COLO668 (cell line): Measurements from ENCODE around the gene ZNF205.
"Not testable (repeated sequence)": the region's sequence is repeated elsewhere in the genome, so short reads cannot be mapped to it uniquely, and the experiment has no call there.

Source experiments
- DNase-seq: peaks from one replicate; lab custom pipeline; 2025; ENCODE audit not compliant: unreplicated experiment; lab: John Stamatoyannopoulos, UW

Gene ZNF205

DNA sequence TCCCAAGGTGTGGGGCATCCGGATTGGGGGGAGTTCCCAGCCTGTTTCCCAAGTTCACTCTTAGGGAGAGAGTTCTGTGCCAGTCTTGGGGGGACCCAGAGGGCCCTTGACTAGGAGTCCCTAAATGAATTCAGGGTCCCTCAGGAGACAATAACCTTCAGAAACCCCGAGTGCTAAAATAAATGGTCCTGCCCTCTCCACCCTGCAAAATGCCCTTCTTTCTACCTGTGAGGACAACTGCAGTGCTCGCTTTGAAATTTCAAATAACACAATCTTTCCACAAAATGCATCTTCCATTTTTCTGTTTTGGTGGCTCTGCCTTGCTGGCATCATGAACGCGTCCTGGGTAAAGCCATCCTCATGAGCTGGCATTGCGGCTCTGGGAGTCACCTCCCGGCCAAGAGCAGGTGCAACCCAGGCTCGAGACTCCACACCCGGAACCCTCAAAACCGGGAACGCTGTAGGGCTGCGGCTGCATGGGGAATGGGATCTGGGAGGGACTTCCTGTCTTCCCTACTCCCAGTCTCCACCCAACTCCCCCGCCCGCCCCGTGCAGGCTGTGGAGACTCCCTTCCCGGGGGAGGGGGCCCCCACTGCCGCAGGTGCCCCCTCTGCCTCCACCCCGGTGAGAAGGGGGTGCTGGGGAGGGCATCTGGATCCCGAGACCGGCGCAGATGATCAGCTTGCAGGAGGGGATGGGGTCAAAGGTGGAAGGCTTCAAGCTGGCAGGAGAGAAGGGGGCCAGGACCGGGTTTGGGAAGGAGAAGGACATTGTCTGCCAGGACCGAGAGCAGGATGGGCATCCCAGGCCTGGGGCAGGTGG is at the start of gene ZNF205:
Gene ZNF205, plus strand, starts transcription at position 529 of the 823 bp plus-strand sequence. CDS start 845 bp downstream, outside the sequence.
- DNase-seq, result peak; percentile 89

GRCh38 chr16:3063625-3064386 is 48.6 kb upstream of the ZNF205 start:
- DNase-seq, result no peak

GRCh38 chr16:3065069-3065741 is 47.2 kb upstream of the ZNF205 start, which contains the start of gene IL32:
Gene IL32 (plus strand): TSS chr16:3065640. CDS start chr16:3065812, 172 bp downstream.
- DNase-seq, result peak; percentile 61

- peak; percentile 13 for DNase-seq
These were observed 46.5 kb upstream of the ZNF205 start for GRCh38 chr16:3065742-3066439.

GRCh38 chr16:3066440-3066748 is 46.0 kb upstream of the ZNF205 start:
- no peak for DNase-seq

GRCh38 chr16:3068487-3068886 is 43.9 kb upstream of the ZNF205 start:
- DNase-seq, result no peak

DNA sequence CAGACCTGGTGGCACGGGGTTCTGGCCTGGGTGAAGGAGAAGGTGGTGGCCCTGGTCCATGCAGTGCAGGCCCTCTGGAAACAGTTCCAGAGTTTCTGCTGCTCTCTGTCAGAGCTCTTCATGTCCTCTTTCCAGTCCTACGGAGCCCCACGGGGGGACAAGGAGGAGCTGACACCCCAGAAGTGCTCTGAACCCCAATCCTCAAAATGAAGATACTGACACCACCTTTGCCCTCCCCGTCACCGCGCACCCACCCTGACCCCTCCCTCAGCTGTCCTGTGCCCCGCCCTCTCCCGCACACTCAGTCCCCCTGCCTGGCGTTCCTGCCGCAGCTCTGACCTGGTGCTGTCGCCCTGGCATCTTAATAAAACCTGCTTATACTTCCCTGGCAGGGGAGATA is 43.2 kb upstream of the ZNF205 start:
- DNase-seq, result not testable (repeated sequence)

- no peak for DNase-seq
These were observed 41.7 kb upstream of the ZNF205 start for GRCh38 chr16:3070608-3071111.

GRCh38 chr16:3071655-3072054 is 40.7 kb upstream of the ZNF205 start:
- no peak for DNase-seq

- DNase-seq, result not testable (repeated sequence)
These were observed 40.2 kb upstream of the ZNF205 start for GRCh38 chr16:3072148-3072547.

GRCh38 chr16:3072576-3073263 is 39.7 kb upstream of the ZNF205 start:
- not testable (repeated sequence) for DNase-seq

DNA sequence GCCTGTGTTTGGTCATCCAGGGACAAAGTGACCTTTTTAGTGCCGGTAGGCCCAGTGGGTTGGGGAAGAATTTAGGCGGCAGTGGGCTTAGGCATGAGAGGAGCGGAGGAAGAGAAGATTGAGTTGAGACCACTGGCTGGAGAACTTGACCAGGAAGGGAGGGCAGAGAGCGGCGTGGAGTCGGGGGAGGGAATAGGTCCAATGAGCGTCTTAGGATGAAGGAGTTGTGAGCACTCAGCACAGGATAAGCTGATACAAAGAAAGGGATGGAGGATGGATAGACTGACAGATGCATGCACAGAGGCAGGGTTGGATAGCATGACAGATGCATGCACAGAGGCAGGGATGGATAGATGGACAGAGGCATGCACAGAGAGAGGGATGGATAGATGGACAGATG is 38.9 kb upstream of the ZNF205 start:
- no peak for DNase-seq

DNA sequence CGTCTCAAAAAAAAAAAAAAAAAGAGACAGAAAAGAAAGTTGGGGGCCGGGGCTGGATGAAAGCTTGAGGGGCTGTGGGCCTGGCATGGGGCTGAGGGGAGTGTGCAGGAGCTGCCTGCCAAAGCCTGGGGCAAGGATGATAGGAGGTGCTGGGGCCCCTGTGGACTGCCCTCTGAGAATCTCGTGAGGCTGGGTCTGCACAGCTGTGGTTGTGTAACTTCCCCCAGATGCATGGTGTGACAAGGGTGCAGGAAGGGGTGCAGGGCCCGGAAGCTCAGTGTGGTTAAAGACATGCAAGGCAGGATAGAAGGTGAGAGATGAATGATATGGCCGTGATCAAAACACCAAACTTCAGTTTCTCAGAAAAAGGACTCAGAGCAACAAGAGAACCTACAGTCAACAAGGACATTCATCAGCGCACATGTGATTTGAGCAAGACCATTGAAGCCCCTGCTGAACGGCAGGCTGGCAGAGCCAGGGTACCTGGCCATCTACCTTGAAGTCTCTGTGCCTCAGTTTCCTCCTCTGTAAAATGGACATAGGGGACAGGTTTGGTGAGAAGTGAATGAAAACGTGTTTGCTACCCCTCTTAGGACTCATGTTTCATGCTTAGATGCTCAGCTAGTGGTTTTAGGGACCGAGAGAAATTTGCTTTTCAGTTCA is 37.4 kb upstream of the ZNF205 start:
- no peak for DNase-seq

DNA sequence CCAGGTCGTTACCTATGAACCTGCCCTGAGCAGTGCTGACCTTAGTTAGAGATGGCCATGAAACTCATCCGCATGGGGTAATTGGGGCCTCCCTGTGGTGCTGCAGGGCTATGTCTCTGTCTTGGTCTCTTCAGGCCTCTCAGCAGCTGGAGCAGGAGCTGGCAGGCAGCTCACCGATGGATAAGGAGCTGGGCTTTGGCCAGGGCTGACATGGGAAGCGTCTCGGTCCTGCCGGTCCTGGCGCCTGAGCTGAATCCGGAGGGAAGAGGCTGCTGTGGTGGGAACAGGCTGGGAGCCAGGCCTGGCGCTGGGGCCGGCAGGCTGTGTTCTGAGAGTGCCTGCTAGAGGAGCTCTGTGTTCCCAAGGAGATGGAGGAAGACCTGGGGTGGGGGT is 36.9 kb upstream of the ZNF205 start:
- no peak for DNase-seq

- DNase-seq, result not testable (repeated sequence)
These were observed 36.4 kb upstream of the ZNF205 start for GRCh38 chr16:3075946-3076345.

DNA sequence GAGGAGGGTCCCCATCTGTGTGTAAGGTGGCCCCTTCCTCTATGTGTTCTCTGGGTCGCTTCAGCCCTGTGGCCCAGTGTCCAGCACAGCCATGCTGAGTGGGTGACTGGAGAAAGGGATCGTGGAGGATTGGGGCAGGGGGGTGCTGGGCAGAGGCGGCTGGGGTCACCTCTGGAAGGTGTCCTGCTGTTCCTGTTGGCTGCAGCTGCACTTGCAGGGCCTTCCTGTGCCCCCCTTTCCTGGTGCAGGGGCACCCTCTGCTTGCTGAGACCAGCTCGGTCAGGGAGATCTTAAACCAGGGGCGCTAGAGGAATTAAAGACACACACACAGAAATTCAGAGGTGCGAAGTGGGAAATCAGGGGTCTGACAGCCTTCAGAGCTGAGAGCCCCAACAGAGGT is 35.8 kb upstream of the ZNF205 start:
- DNase-seq, result no peak

DNA sequence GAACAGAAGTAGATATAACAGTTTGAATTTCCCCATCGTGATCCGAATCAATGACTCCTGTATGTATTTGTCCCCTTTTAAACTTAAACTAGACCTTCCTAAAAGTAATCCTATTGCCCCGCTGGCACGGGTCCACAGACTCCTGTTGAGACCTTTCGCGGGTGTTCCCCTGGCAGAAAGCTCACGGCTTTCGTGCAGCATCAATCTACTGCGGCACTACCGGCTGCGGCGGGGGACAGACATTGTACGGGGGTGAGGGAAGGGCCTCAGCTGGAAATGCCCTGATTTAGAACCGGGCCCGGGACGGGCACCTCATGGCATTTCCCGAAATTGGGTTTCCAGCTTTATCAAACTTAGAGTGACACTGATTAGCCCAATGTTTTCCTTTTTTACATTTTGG is 32.4 kb upstream of the ZNF205 start:
- DNase-seq, result no peak

GRCh38 chr16:3081957-3082356 is 30.4 kb upstream of the ZNF205 start:
- DNase-seq, result not testable (repeated sequence)

DNA sequence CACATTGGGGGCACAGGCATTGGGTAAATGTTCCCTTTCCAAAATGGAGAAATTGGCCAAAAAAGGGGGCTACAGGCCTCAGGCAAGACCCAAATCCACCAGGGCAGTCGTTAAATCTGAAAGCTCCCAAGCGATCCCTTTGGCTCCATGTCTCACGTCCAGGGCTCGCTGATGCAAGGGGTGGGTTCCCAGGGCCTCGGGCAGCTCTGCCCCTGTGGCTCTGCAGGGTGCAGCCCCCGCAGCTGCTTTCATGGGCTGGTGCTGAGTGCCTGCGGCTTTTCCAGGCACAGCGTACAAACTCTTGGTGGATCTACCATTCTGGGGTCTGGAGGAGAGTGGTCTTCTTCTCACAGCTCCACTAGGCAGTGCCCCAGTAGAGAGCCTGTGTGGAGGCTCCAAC is 29.0 kb upstream of the ZNF205 start:
- DNase-seq, result not testable (repeated sequence)

GRCh38 chr16:3084491-3084890 is 27.9 kb upstream of the ZNF205 start:
- no peak for DNase-seq
